OCI-LY7 (cell line): ENCODE measurements around the gene TRAM2.

Experiments
- CTCF ChIP-seq: fragments of 200-600 bp; sonication (generic); conservative IDR thresholded peaks from 2 replicates; pipeline ENCODE4 v1.5.1; 2014; ENCODE audit warnings: mild to moderate bottlenecking, antibody characterized with exemption, low read length, moderate library complexity, mixed read lengths
- EZH2phosphoT487 ChIP-seq: fragments of 200-600 bp; sonication (generic); IDR thresholded peaks from 2 replicates; pipeline ENCODE4 v1.6.1; 2018; ENCODE audit warnings: low read depth, borderline replicate concordance, mild to moderate bottlenecking, mixed run types, antibody characterized with exemption, low read length, moderate library complexity, mixed read lengths

- TF ChIP-seq CTCF (no peak), EZH2phosphoT487 (no peak)
Observed at GRCh38 chr6:52527436-52527835, 49.4 kb downstream of the TRAM2 start.
